Stimulated activated CD4-positive, alpha-beta T cell treated with anti-CD3 and anti-CD28 coated beads, Interleukin-2, amount 100 ng/mL, for 24 hours (primary cell): ENCODE data around the gene CORO6.

Source experiments
- DNase-seq, 2 donors: peaks; one replicate each; pipeline ENCODE4 v3.0.0-alpha.2; 2020

CORO6 gene

DNA sequence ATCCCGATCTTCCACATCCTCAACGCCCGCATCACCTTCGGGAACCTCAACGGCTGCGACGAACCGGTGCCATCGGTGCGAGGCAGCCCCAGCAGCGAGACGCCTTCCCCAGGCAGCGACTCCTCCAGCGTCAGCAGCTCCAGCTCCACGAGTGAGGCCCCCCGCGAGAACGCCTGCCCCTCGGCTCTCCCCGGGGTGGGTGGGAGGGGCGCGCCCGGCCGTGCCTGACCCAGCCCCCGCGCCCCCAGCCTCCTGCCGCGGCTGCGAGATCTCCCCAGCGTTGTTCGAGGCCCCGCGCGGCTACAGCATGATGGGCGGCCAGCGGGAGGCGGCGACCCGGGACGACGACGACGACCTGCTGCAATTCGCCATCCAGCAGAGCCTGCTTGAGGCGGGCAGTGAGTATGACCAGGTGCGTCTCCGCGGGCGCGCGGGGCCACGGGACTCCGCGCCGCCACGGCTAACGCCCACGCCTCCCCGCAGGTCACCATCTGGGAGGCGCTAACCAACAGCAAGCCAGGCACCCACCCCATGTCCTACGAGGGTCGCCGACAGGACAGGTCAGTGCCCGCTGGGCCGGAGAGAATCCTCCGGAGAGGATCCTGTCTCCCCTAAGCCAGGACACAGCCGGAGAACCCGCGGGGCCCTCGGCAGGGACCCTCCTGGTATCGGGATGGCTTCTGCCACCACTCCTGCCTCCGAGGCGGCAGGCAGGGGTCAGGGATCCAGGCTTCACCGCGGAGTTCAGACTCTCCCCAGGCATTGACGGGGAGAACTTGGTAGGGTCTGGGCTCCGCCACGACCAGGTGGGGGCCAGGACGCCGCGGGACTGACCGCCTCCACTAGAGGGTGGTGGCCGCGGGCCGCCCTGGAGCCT is 10.1 kb downstream of the CORO6 start:
- DNase-seq = no peak

GRCh38 chr17:29612094-29612403 is 10.7 kb downstream of the CORO6 start:
- DNase-seq = no peak

DNA sequence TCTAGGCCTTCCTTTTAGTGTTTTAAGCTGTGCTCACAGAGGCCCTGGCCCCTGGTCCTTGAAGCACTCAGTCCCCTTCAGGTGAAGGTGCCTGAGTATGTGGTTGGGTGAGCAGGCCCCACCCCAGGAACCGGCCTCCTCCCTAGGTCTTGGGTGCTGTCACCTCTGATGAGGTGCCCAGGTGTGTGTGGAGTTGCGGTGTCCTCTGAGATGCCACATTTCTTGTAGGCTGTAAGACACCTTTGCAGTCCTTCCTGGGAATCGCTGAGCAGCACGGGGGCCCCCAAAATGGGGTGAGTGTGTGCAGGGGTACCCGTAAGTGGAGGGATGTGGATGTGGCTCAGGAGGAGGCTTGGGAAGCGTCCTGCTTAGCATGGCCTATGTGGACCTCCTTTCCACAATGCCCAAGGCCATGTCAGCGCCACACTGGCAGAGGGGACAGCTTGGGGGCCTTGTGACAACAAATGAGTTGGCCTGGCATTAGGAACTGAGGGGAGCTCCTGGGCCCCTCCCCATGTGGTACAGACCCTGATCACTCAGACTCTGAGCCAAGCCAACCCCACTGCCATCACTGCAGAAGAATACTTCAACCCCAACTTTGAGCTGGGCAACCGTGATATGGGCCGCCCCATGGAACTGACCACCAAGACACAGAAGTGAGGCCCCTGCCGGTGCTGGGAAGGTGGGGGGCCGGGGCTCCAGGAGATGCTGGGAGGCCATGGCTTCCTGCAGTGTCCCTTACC is 11.2 kb downstream of the CORO6 start:
- no peak for DNase-seq

GRCh38 chr17:29610395-29610794 is 12.3 kb downstream of the CORO6 start:
- no peak for DNase-seq

DNA sequence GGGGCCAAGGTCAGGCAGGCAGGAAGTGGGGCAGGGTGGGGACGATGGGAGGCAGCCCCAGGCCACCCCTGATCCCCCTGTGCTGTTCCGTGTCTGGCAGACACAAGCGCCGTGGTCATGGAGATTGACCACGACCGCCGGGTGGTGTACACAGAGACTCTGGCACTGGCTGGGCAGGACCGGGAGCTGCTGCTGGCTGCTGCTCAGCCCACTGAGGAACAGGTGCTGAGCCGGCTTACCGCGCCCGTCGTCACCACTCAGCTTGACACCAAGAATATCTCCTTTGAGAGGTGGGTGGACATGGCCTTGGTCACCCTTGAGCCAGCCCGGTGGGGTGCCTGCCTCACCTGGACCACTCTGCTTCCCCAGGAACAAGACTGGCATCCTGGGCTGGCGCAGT is 13.7 kb downstream of the CORO6 start:
- DNase-seq = no peak

- DNase-seq = no peak
Measured at GRCh38 chr17:29607557-29608195, 15.0 kb downstream of the CORO6 start.

DNA sequence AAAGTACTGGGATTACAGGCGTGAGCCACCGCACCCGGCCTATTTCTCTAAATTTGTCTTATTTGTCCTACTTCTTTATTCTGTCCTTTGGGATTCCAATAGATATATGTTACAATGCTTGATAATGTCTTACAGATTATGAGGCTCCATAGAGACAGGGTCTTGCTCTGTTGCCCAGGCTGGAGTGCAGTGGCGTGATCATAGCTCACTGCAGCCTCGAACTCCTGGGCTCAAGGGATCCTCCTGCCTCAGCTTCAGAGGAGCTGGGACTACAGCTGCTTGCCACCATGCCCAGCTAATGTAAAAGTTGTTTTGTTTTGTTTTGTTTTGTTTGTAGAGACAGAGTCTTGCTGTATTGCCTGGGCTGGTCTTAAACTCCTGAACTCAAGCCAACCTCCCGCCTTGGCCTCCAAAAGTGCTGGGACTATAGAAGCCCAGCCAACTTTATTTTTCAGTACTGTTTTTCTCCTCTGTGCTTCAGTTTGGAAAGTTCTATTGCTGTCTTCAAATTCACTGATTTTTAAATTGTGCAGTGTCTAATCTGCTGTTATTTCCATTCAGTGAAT is 19.5 kb downstream of the CORO6 start:
- no peak for DNase-seq

GRCh38 chr17:29597361-29598172 is 25.1 kb downstream of the CORO6 start:
- no peak for DNase-seq

DNA sequence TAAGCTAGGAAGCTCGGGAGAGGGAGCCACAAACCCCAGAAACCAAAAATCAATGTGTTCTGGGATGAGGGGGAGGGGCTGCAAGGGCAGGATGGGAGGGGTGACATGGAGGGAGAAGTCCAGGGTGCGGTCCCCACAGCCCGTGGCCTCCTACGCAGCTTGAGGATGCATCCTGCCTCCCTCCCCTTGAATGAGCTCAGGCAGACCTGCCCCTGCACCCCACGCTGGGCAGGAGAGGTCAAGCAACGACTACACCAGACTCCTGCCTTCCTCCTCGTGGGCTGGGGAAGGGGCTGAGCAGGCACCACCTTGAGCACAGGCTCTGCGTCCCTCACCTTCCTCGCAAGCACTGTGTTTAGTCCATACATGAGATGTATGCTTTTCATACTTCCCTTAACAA is 25.9 kb downstream of the CORO6 start:
- DNase-seq = no peak

- no peak for DNase-seq
Measured at GRCh38 chr17:29595943-29596774, 26.6 kb downstream of the CORO6 start.

DNA sequence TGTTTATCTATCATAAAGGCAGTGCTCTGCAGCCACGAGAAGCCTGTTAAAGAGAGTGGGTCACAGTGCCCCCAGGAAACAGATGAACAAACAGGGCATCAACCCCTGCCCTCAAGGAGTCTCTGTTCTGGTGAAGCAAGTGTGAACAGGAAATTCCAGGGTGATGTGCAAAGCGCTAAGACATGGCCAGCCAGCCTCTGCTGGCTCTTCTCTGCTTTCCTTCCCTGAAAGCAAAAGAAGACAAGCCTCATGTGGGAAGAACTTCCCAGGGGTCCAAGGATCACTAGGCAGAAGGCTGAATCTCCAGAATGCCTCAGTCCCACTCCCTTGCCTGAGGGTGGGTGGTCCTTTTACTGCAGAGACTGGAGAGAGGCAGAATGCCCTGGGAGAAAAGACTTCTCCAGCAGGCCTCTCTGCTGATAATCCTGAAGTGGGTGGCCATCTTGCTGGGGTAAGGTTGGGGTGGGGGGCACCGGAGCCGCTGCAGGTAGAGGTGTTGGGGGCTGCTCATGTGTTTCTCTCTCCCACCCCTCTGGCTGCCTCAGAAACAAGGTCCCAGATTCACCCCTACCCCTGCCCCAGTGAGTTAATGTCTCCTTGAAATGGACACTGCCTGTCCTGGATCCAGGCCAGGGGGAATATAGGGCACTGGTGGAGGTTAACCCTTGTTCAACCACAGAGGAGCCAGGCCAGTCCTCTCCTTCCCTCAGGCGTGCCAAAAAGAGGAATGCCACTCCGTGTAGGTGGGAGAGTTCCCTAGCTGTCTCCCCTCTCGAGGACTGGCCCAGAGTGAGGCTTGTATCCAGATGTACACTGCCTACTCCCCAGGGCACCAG is 27.4 kb downstream of the CORO6 start:
- DNase-seq = no peak

GRCh38 chr17:29594519-29595090 is 28.1 kb downstream of the CORO6 start:
- no peak for DNase-seq

- DNase-seq = peak in 1 of 2 donors; percentile 51
Measured at GRCh38 chr17:29593591-29594518, 28.9 kb downstream of the CORO6 start.

DNA sequence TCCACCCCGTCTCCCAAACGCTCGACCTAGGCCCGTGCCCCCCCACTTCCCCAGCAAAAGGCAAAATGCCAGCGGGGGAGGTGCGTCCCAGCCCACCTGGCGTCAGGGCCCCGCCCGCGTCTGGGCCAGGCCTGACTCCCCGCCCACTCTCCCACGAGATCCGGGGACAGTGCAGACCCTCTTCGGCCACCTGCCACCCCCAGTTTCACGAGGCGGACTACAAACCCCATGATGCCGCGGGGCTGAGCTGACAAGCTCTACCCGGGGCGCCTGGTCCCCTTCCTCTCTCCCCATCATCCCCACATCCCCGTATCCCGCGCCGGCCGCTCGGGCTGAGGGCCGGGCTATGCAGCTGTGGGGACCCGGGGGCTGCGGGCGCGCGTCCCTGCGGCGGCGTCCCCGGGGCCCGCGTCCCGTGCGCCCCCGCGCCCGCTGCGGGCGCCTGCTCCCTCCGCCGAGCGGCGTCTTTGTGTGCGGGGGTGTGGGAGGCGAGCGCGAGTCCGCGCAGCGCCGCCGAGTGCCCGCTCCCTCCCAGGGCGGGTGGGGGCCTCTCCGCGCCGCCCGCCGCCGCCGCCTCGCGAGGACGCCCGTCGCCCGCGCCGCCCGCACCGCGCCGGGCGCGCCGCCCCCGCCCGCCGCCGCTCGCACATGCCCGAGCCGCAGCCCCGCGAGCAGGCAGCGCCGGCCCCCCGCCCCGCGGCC is 29.7 kb downstream of the CORO6 start, which contains the start of gene ANKRD13B:
Gene ANKRD13B, plus strand, starts transcription at position 283 of the 702 bp plus-strand sequence. CDS start 490 bp downstream, outside the sequence.
- peak; percentile 59 to 70 for DNase-seq

DNA sequence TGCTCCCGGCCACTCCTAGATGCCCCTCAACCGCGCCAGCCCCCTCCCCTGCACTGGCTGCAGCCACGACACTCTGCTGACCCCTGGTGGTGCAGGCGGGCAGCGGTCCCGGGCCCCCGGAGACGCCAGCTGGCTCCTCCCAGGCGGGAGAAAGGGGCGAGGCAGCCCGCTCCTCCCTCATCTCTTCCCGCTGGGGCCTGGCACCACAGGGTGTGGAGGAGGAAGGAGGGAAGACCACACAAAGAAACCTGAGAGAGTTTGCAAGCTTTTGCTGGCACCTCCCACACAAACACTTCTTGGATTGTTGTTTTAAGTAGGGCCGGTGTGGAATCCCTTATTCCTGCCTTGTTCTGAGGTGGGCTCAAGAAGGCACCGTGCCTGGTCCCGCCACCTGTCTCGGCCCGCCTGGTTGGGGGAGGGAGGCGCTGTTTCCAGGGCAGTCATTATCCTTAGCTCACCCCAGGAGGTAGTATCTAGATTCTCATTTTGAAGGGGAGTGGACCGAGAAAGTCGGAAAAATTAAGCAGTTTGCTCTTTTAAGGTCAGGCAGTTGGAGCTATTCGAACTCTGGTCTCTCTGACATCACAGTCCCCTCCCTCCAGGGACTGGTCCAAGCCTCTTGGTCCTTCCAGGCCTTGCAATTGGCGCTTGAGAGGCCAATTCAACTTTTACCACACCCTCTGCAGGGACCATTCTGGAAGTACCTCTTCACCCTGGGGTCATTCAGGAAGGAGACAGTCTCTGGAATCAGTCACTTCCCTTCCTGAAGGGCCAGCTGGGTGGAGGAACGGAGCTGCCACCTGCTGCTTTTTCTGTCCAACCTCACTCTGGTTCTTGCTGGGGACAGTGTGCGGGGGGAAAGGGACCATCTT is 30.7 kb downstream of the CORO6 start:
- DNase-seq = peak; percentile 87 to 92

- DNase-seq = peak in 1 of 2 donors; percentile 62
Measured at GRCh38 chr17:29591146-29591736, 31.5 kb downstream of the CORO6 start.
